Gastrocnemius medialis (tissue), 4 donors: ENCODE measurements around the gene CCDC106.

Experiments used
- CTCF ChIP-seq, 5 experiments: fragments of 450-650 bp in 3 of 5; fragments of 200-600 bp in 2 of 5; sonication (generic) in 2 of 5; IDR thresholded peaks in 4 of 5; conservative IDR thresholded peaks in 1 of 5; 1 replicate in 4 of 5; 2 replicates in 1 of 5; pipeline ENCODE4 v1.5.1; 2016 to 2019; ENCODE audit warnings: antibody characterized with exemption in 5 of 5, mild to moderate bottlenecking in 3 of 5, moderate library complexity in 3 of 5
- POLR2A ChIP-seq, 2 donors: fragments of 450-650 bp; IDR thresholded peaks; one replicate each; pipeline ENCODE4 v1.6.1; 2017; ENCODE audit warnings: antibody characterized with exemption in 2 of 2, mild to moderate bottlenecking in 2 of 2, moderate library complexity in 2 of 2

DNA sequence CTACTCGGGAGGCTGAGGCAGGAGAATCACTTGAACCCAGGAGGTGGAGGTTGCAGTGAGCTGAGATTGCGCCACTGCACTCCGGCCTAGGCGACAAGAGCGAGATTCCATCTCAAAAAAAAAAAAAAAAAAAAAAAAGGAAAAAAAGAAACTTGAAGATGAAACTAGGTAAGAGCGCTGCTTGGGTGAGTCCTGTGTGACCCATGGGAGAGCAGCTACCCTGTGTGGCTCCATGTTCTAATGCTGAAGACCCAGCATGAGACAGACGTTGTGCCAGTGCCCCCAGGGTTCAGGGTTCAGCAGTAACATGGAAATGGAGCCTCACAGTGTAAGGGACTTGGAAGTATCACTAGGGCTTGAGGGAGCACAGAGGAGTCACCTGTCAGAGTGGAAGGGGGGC is 29.6 kb upstream of the CCDC106 start:
- TF ChIP-seq CTCF (IDR thresholded peaks at IDR 0.05 in 4 of 5, conservative IDR thresholded peaks at IDR 0.05 in 1 of 5) (no peak), POLR2A (IDR thresholded peaks at IDR 0.05) (no peak)
